GM12878 (cell line): ENCODE data around the gene PPP6C. TPM values are rescaled to one million over a fixed set of nuclear protein-coding genes. Genes with fewer than 3 reads are reported as not detected.
"Not testable (repeated sequence)": the region's sequence is repeated elsewhere in the genome, so short reads cannot be mapped to it uniquely, and the experiment has no call there.

ENCODE experiments used
- ATAC-seq: fragments of 200-7000 bp; cut with Tn5 transposase; 3 replicates; pipeline ENCODE4 v1.9.1; 2020; ENCODE audit warnings: mild to moderate bottlenecking, moderate library complexity
- BruUV-seq: library from RNA; stranded (reverse); fragments of 400-500 nt; replicated peaks from 2 replicates; lab custom pipeline; 2021; lab: Mats Ljungman, UMichigan
- CTCF ChIA-PET: fragments of 300-600 bp; sonication (Branson Sonifier 250); formaldehyde crosslinking; extraction: SDS; loops from one replicate; lab custom pipeline; 2021; ENCODE audit warnings: inconsistent platforms; lab: Yijun Ruan, JAX
- POLR2A ChIA-PET: fragments of 350-600 bp; formaldehyde crosslinking; extraction: SDS; loops from one replicate; lab custom pipeline; 2021; ENCODE audit warnings: inconsistent platforms; lab: Charles Lee
- RAD21 ChIA-PET: fragments of 300-600 bp; sonication (Branson Sonifier 250); formaldehyde crosslinking; loops from one replicate; lab custom pipeline; 2023; ENCODE audit warnings: antibody characterized with exemption; ENCODE audit not compliant: unreplicated experiment; lab: Charles Lee
- SMC1A ChIA-PET: fragments of 300-600 bp; sonication (Branson Sonifier 250); formaldehyde crosslinking; loops from one replicate; lab custom pipeline; 2023; ENCODE audit not compliant: unreplicated experiment, uncharacterized antibody; lab: Charles Lee
- DNase-seq: peaks from one replicate; pipeline ENCODE4 v3.0.0-alpha.2; 2011; ENCODE audit warnings: low read depth, low spot score
- FAIRE-seq: peaks from 3 replicates; lab custom pipeline; 2011; peaks lifted over from hg19 to GRCh38; lab: Jason Lieb, UNC
- H2AFZ ChIP-seq: 2 replicates; pipeline ENCODE4 v1.6.0; 2011; ENCODE audit warnings: low read depth, low read length, control low read depth; ENCODE audit not compliant: control insufficient read depth
- H3K27ac ChIP-seq: 2 replicates; pipeline ENCODE4 v1.5.1; 2011; ENCODE audit warnings: control low read depth; ENCODE audit not compliant: control insufficient read depth, insufficient read depth
- H3K27me3 ChIP-seq, 2 experiments: replicated peaks in 1 of 2; 2 replicates each; pipeline versions ENCODE4 v1.6.0 to v1.6.1; 2011; ENCODE audit warnings: low read length in 1 of 2; ENCODE audit not compliant: control insufficient read depth in 2 of 2, insufficient read depth in 2 of 2
- H3K36me3 ChIP-seq, 2 experiments: 2 replicates each; pipeline ENCODE4 v1.5.1; 2011; ENCODE audit warnings: low read length in 1 of 2; ENCODE audit not compliant: control insufficient read depth in 2 of 2, insufficient read depth in 2 of 2
- H3K4me1 ChIP-seq: 2 replicates; pipeline ENCODE4 v1.6.1; 2011; ENCODE audit warnings: mild to moderate bottlenecking, low read length, moderate library complexity, mixed read lengths; ENCODE audit not compliant: control insufficient read depth, insufficient read depth
- H3K4me2 ChIP-seq: 2 replicates; pipeline ENCODE4 v1.6.0; 2011; ENCODE audit warnings: control low read depth; ENCODE audit not compliant: control insufficient read depth, insufficient read depth
- H3K4me3 ChIP-seq: fragments of 200-600 bp; sonication (generic); 2 replicates; pipeline ENCODE4 v1.5.1; 2016
- H3K79me2 ChIP-seq: 2 replicates; pipeline ENCODE4 v1.6.0; 2011; ENCODE audit warnings: low read length; ENCODE audit not compliant: control insufficient read depth, insufficient read depth
- H3K9ac ChIP-seq: 2 replicates; pipeline ENCODE4 v1.8.0; 2011; ENCODE audit warnings: low read length, control low read depth, mixed read lengths; ENCODE audit not compliant: control insufficient read depth, insufficient read depth
- H3K9me3 ChIP-seq: replicated peaks from 3 replicates; pipeline ENCODE4 v1.5.1; 2011; ENCODE audit warnings: mild to moderate bottlenecking, low read length; ENCODE audit not compliant: control insufficient read depth, insufficient read depth
- H4K20me1 ChIP-seq: 2 replicates; pipeline ENCODE4 v1.6.0; 2011; ENCODE audit not compliant: control insufficient read depth, insufficient read depth
- CBX5 ChIP-seq: sonication (generic); IDR thresholded peaks from 2 replicates; pipeline ENCODE4 v1.6.1; 2016; ENCODE audit warnings: low read depth, moderate library complexity, mild to moderate bottlenecking, inconsistent platforms
- CREB1 ChIP-seq: IDR thresholded peaks from 2 replicates; pipeline ENCODE4 v1.6.1; 2012; ENCODE audit warnings: low read depth, mild to moderate bottlenecking, inconsistent platforms
- ESRRA ChIP-seq: IDR thresholded peaks from 2 replicates; pipeline ENCODE4 v1.6.1; 2012; ENCODE audit warnings: mild to moderate bottlenecking, low read length, improper control_type of control experiment
- MXI1 ChIP-seq: fragments of 150-350 bp; IDR thresholded peaks from 2 replicates; pipeline ENCODE4 v1.6.1; 2011; ENCODE audit warnings: low read depth, mild to moderate bottlenecking, inconsistent platforms, low read length, improper control_type of control experiment
- NFYA ChIP-seq: IDR thresholded peaks from 2 replicates; pipeline ENCODE4 v1.6.1; 2011; ENCODE audit warnings: low read depth, mild to moderate bottlenecking, low read length, improper control_type of control experiment, borderline replicate concordance
- TCF3 ChIP-seq: IDR thresholded peaks from 2 replicates; pipeline ENCODE4 v1.6.1; 2012; ENCODE audit warnings: low read depth, mild to moderate bottlenecking, low read length, borderline replicate concordance; ENCODE audit not compliant: insufficient read depth
- WGBS: methylation state at CpG from one replicate; pipeline ENCODE4 v1.1.6; 2016; ENCODE audit warnings: low lambda C conversion rate; ENCODE audit not compliant: insufficient replicate concordance, insufficient coverage; ENCODE audit errors: missing lambda C conversion rate; 5-methylcytosine and 5-hydroxymethylcytosine counted together
- in situ Hi-C: fragments of 300-500 bp; cut with MboI; formaldehyde crosslinking; loops from 9 replicates; pipeline ENCODE4 v1.14.3; 2018; ENCODE audit warnings: mixed read lengths
- intact Hi-C: fragments of 100-400 bp; cut with micrococcal nuclease; formaldehyde crosslinking; loops from one replicate; pipeline ENCODE4 v1.14.2; 2022; ENCODE audit not compliant: unreplicated experiment
- polyA plus RNA-seq, 11 experiments: library from polyadenylated mRNA; depleted of rRNA in 4 of 11; unstranded in 6 of 11; stranded (reverse) in 5 of 11; fragments of >200 nt; fragmentation: Nextera tagmentation in 4 of 11; fragmentation: Illumina TruSeq in 1 of 11; extraction: Ambion mirVana in 4 of 11; extraction: Trizol in 1 of 11; gene quantifications; 1 replicate in 1 of 11; 2 replicates in 10 of 11; pipeline versions ENCODE4 v1.2.1 to v1.2.3, GENCODE V29; 2011 to 2016; ENCODE audit warnings: inconsistent platforms in 2 of 11, missing spikeins in 2 of 11, low read depth in 1 of 11
- total RNA-seq, 4 experiments: library from RNA; depleted of rRNA in 3 of 4; stranded (reverse); fragments of >200 nt in 3 of 4; fragmentation: Illumina TruSeq in 1 of 4; extraction: Trizol in 1 of 4; gene quantifications; 2 replicates each; pipeline versions ENCODE4 v1.2.1 to v1.2.3, GENCODE V29; 2013 to 2021
- TF ChIP-seq, protein P1 (sequence below): fragments of 450-650 bp; formaldehyde crosslinking; IDR thresholded peaks from 2 replicates; pipeline ENCODE4 v1.4.0; 2020; ENCODE audit warnings: mild to moderate bottlenecking, moderate library complexity

Gene PPP6C
- total and polyA plus RNA-seq, 10 of the 15 experiments (the other 5 are each of a cell fraction or from before 2014, with no cell fraction given): 26.8 to 45.3 (median 37.1) TPM

- intact Hi-C loops (no loop called here), in situ Hi-C loops (no loop called here)
- ATAC-seq (no peak), FAIRE-seq (peak; percentile 38), DNase-seq (no peak)
- 83% methylated on average over 4 of the region's 4 CpGs for WGBS
- no TSS peak for BruUV-seq
- Histone ChIP-seq H3K27me3 (no peaks in the 10 kb centered on the region), H3K9ac (no peak overlapping the region), H3K36me3 (no peaks in the 10 kb centered on the region), H3K4me1 (no peaks in the 10 kb centered on the region), H3K9me3 (no peaks in the 10 kb centered on the region), H4K20me1 (no peaks in the 10 kb centered on the region), H2AFZ (no peak overlapping the region), H3K4me3 (no peak overlapping the region), H3K4me2 (no peak overlapping the region), H3K27ac (no peak overlapping the region), H3K79me2 (no peaks in the 10 kb centered on the region)
- CTCF ChIA-PET: no interaction called here
- TF ChIP-seq, protein P1, sequence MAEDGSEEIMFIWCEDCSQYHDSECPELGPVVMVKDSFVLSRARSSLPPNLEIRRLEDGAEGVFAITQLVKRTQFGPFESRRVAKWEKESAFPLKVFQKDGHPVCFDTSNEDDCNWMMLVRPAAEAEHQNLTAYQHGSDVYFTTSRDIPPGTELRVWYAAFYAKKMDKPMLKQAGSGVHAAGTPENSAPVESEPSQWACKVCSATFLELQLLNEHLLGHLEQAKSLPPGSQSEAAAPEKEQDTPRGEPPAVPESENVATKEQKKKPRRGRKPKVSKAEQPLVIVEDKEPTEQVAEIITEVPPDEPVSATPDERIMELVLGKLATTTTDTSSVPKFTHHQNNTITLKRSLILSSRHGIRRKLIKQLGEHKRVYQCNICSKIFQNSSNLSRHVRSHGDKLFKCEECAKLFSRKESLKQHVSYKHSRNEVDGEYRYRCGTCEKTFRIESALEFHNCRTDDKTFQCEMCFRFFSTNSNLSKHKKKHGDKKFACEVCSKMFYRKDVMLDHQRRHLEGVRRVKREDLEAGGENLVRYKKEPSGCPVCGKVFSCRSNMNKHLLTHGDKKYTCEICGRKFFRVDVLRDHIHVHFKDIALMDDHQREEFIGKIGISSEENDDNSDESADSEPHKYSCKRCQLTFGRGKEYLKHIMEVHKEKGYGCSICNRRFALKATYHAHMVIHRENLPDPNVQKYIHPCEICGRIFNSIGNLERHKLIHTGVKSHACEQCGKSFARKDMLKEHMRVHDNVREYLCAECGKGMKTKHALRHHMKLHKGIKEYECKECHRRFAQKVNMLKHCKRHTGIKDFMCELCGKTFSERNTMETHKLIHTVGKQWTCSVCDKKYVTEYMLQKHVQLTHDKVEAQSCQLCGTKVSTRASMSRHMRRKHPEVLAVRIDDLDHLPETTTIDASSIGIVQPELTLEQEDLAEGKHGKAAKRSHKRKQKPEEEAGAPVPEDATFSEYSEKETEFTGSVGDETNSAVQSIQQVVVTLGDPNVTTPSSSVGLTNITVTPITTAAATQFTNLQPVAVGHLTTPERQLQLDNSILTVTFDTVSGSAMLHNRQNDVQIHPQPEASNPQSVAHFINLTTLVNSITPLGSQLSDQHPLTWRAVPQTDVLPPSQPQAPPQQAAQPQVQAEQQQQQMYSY (CRISPR knock-in tag): no peak
- TF ChIP-seq MXI1: no peak
- no peak for TF ChIP-seq TCF3
- TF ChIP-seq ESRRA: no peak
- no peak for TF ChIP-seq CREB1
- no peak for TF ChIP-seq CBX5
- no peak for TF ChIP-seq NFYA
- RAD21 ChIA-PET: no interaction called here
- POLR2A ChIA-PET: no interaction called here
- SMC1A ChIA-PET: no interaction called here
These were observed 69.8 kb downstream of the PPP6C start for GRCh38 chr9:125119643-125120286.

DNA sequence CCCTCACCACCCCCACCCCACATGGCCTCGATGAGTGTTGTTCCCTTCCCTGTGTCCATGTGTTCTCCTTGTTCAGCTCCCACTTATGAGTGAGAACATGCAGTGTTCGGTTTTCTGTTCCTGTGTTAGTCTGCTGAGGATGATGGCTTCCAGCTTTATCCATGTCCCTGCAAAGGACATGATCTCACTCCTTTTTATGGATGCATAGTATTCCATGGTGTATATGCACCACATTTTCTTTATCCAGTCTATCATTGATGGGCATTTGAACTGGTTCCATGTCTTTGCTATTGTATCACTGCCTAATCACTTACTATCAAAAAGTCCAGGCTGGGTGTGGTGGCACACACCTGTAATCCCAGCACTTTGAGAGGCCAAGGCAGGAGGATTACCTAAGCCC lies 70.9 kb downstream of the PPP6C start:
- H4K20me1 ChIP-seq, H3K79me2 ChIP-seq, SMC1A ChIA-PET, FAIRE-seq, H3K4me2 ChIP-seq, BruUV-seq, DNase-seq, POLR2A ChIA-PET, H3K27me3 ChIP-seq, H3K36me3 ChIP-seq, in situ Hi-C loops, H3K4me3 ChIP-seq, RAD21 ChIA-PET, CTCF ChIA-PET, H2AFZ ChIP-seq, ATAC-seq, intact Hi-C loops, H3K4me1 ChIP-seq, H3K9me3 ChIP-seq, H3K27ac ChIP-seq, H3K9ac ChIP-seq: not testable (repeated sequence)
- WGBS: 97% methylated on average over 2 of the region's 2 CpGs
